ENCODE results near the gene TENT4A. TPM values are rescaled to one million over a fixed set of nuclear protein-coding genes. Genes with fewer than 3 reads are reported as not detected.

The TENT4A gene
- total RNA-seq, 1 donor = 21.4 TPM

- Histone ChIP-seq H4K20me1 (ENCODE audit: insufficient read depth, low read length) (no peaks in the 10 kb centered on the region), H3K4me1 (ENCODE audit: insufficient read depth, low read length) (peaks cover 22% of the 10 kb centered on the region), H3K4me3 (ENCODE audit: insufficient read depth, low read length) (no peak overlapping the region), H3K9me3 (ENCODE audit: low read depth, low read length) (no peaks in the 10 kb centered on the region), H3K4me2 (ENCODE audit: insufficient read depth, low read length) (no peak overlapping the region), H3K27ac (ENCODE audit: low read depth, low read length) (no peak overlapping the region), H3K36me3 (ENCODE audit: insufficient read depth, low read length) (no peaks in the 10 kb centered on the region), H2AFZ (ENCODE audit: low read length) (no peak overlapping the region), H3K27me3 (ENCODE audit: insufficient read depth, low read length) (peaks cover 17% of the 10 kb centered on the region), H3K79me2 (ENCODE audit: insufficient read depth, low read length) (no peaks in the 10 kb centered on the region)
- DNase-seq (ENCODE audit: insufficient read length, low spot score, missing footprints) = no peak
- TF ChIP-seq, protein P1, sequence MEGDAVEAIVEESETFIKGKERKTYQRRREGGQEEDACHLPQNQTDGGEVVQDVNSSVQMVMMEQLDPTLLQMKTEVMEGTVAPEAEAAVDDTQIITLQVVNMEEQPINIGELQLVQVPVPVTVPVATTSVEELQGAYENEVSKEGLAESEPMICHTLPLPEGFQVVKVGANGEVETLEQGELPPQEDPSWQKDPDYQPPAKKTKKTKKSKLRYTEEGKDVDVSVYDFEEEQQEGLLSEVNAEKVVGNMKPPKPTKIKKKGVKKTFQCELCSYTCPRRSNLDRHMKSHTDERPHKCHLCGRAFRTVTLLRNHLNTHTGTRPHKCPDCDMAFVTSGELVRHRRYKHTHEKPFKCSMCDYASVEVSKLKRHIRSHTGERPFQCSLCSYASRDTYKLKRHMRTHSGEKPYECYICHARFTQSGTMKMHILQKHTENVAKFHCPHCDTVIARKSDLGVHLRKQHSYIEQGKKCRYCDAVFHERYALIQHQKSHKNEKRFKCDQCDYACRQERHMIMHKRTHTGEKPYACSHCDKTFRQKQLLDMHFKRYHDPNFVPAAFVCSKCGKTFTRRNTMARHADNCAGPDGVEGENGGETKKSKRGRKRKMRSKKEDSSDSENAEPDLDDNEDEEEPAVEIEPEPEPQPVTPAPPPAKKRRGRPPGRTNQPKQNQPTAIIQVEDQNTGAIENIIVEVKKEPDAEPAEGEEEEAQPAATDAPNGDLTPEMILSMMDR (IDR thresholded peaks at IDR 0.05; ENCODE audit: extremely low read depth, low read depth, low read length) = no peak
Measured at GRCh38 chr5:6701491-6701890, 11.7 kb upstream of the TENT4A start.

DNA sequence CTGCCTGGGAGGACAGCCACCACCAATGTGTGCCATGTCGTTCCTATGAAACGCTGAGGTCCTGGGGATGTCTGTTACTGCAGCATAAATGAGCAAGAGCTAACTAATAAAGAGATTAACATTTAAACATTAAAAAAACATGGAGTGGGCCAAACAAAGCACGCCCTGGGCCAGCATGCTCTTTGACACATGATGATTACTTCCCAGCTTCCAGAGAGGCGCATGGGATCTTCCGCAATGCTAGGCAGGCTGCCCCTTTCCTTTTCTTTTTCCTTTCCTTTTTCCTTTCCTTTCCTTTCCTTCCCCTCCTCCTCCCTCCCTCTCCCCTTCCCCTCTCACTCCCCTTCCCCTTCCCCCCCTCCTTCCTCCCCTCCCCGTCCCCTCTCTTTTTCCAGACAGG is 10.6 kb upstream of the TENT4A start:
- DNase-seq (ENCODE audit: insufficient read length, low spot score, missing footprints) = no peak
- Histone ChIP-seq H3K79me2 (ENCODE audit: insufficient read depth, low read length) (no peaks in the 10 kb centered on the region), H2AFZ (ENCODE audit: low read length) (no peak overlapping the region), H3K27ac (ENCODE audit: low read depth, low read length) (no peak overlapping the region), H3K36me3 (ENCODE audit: insufficient read depth, low read length) (no peaks in the 10 kb centered on the region), H4K20me1 (ENCODE audit: insufficient read depth, low read length) (no peaks in the 10 kb centered on the region), H3K4me3 (ENCODE audit: insufficient read depth, low read length) (no peak overlapping the region), H3K27me3 (ENCODE audit: insufficient read depth, low read length) (peaks cover 17% of the 10 kb centered on the region), H3K4me2 (ENCODE audit: insufficient read depth, low read length) (no peak overlapping the region), H3K4me1 (ENCODE audit: insufficient read depth, low read length) (peaks cover 22% of the 10 kb centered on the region), H3K9me3 (ENCODE audit: low read depth, low read length) (no peaks in the 10 kb centered on the region)
- TF ChIP-seq, protein P1 (IDR thresholded peaks at IDR 0.05; ENCODE audit: extremely low read depth, low read depth, low read length) = no peak

DNA sequence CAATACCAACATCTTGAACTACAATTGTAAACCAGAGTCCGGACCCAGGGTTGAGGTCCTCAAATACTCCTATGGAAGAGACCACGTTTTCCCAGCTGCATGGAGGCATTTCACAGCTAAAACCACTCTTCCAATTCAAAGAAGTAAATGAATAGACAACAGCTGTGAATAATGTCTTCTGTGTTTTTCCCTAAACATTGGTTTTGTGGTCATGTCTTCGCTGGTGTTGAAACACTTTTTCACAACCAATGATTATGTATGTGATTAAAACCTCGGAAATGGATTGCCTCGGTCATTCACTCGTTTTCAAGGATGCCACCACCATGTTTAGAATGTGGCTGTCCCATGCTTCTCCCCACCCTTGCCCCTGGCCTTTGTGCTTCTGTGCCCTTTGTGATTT is 9.4 kb upstream of the TENT4A start:
- Histone ChIP-seq H3K4me3 (ENCODE audit: insufficient read depth, low read length) (peak overlapping the region; percentile 7), H3K4me2 (ENCODE audit: insufficient read depth, low read length) (peak overlapping the region; percentile 40), H3K36me3 (ENCODE audit: insufficient read depth, low read length) (no peaks in the 10 kb centered on the region), H3K79me2 (ENCODE audit: insufficient read depth, low read length) (no peaks in the 10 kb centered on the region), H3K9me3 (ENCODE audit: low read depth, low read length) (no peaks in the 10 kb centered on the region), H4K20me1 (ENCODE audit: insufficient read depth, low read length) (no peaks in the 10 kb centered on the region), H3K27ac (ENCODE audit: low read depth, low read length) (peak overlapping the region; percentile 59), H3K4me1 (ENCODE audit: insufficient read depth, low read length) (peaks cover 22% of the 10 kb centered on the region), H2AFZ (ENCODE audit: low read length) (peak overlapping the region; percentile 77), H3K27me3 (ENCODE audit: insufficient read depth, low read length) (peaks cover 17% of the 10 kb centered on the region)
- TF ChIP-seq, protein P1 (IDR thresholded peaks at IDR 0.05; ENCODE audit: extremely low read depth, low read depth, low read length) = no peak
- DNase-seq (ENCODE audit: insufficient read length, low spot score, missing footprints) = no peak

GRCh38 chr5:6704361-6704851 is 8.8 kb upstream of the TENT4A start:
- Histone ChIP-seq H3K27ac (ENCODE audit: low read depth, low read length) (peak overlapping the region; percentile 59), H3K36me3 (ENCODE audit: insufficient read depth, low read length) (no peaks in the 10 kb centered on the region), H3K27me3 (ENCODE audit: insufficient read depth, low read length) (peaks cover 12% of the 10 kb centered on the region), H3K4me3 (ENCODE audit: insufficient read depth, low read length) (peak overlapping the region; percentile 7), H3K9me3 (ENCODE audit: low read depth, low read length) (no peaks in the 10 kb centered on the region), H4K20me1 (ENCODE audit: insufficient read depth, low read length) (no peaks in the 10 kb centered on the region), H2AFZ (ENCODE audit: low read length) (peak overlapping the region; percentile 77), H3K4me2 (ENCODE audit: insufficient read depth, low read length) (peak overlapping the region; percentile 40), H3K4me1 (ENCODE audit: insufficient read depth, low read length) (peaks cover 22% of the 10 kb centered on the region), H3K79me2 (ENCODE audit: insufficient read depth, low read length) (no peaks in the 10 kb centered on the region)
- TF ChIP-seq, protein P1 (IDR thresholded peaks at IDR 0.05; ENCODE audit: extremely low read depth, low read depth, low read length) = no peak
- DNase-seq (ENCODE audit: insufficient read length, low spot score, missing footprints) = peak; percentile 92

Measured in osteoblast (primary cell).